ENCODE measurements around the gene PIK3R5.

- TF ChIP-seq POLR2A (IDR thresholded peaks at IDR 0.05) (no peak), CTCF (IDR thresholded peaks at IDR 0.05) (no peak)
These were observed 79.4 kb downstream of the PIK3R5 start for GRCh38 chr17:8885967-8886684.
